Measurements from ENCODE around the gene FBXO15.

Gene FBXO15

GRCh38 chr18:74040459-74041332 is 106.9 kb downstream of the FBXO15 start:
- Histone ChIP-seq H3K27ac (no peak overlapping the region), H3K27me3 (no peaks in the 10 kb centered on the region), H3K36me3 (no peaks in the 10 kb centered on the region), H3K9me3 (no peaks in the 10 kb centered on the region), H3K4me3 (ENCODE audit: low read depth in 1 of 2, low read length in 1 of 2) (no peak overlapping the region), H3K4me1 (ENCODE audit: control insufficient read depth in 1 of 2, insufficient read depth in 1 of 2, low read depth in 1 of 2, low read length in 1 of 2) (no peaks in the 10 kb centered on the region)
- no peak for TF ChIP-seq CTCF (IDR thresholded peaks at IDR 0.05)

GRCh38 chr18:74040008-74040407 is 107.6 kb downstream of the FBXO15 start:
- Histone ChIP-seq H3K4me1 (ENCODE audit: control insufficient read depth in 1 of 2, insufficient read depth in 1 of 2, low read depth in 1 of 2, low read length in 1 of 2) (no peaks in the 10 kb centered on the region), H3K9me3 (no peaks in the 10 kb centered on the region), H3K36me3 (no peaks in the 10 kb centered on the region), H3K27me3 (no peaks in the 10 kb centered on the region), H3K4me3 (ENCODE audit: low read depth in 1 of 2, low read length in 1 of 2) (no peak overlapping the region), H3K27ac (no peak overlapping the region)
- no peak for TF ChIP-seq CTCF (IDR thresholded peaks at IDR 0.05)

- Histone ChIP-seq H3K4me1 (ENCODE audit: control insufficient read depth in 1 of 2, insufficient read depth in 1 of 2, low read depth in 1 of 2, low read length in 1 of 2) (no peaks in the 10 kb centered on the region), H3K36me3 (no peaks in the 10 kb centered on the region), H3K27me3 (peaks cover 5% of the 10 kb centered on the region), H3K27ac (no peak overlapping the region), H3K4me3 (ENCODE audit: low read depth in 1 of 2, low read length in 1 of 2) (no peak overlapping the region), H3K9me3 (no peaks in the 10 kb centered on the region)
- TF ChIP-seq CTCF (IDR thresholded peaks at IDR 0.05), result no peak
Observed at GRCh38 chr18:74029161-74029560, 118.5 kb downstream of the FBXO15 start.
